DND-41 (cell line): ENCODE measurements around the gene WDR31.

Source experiments
- EZH2 ChIP-seq: IDR thresholded peaks from 3 replicates; pipeline ENCODE4 v1.6.1; 2012; ENCODE audit warnings: borderline replicate concordance, low read depth, mild to moderate bottlenecking, moderate library complexity, low read length, inconsistent platforms; ENCODE audit not compliant: severe bottlenecking
- TF ChIP-seq, protein P1 (sequence below): IDR thresholded peaks from 2 replicates; pipeline ENCODE4 v1.5.1; 2012; ENCODE audit warnings: borderline replicate concordance, low read length, moderate library complexity, mild to moderate bottlenecking; ENCODE audit not compliant: poor library complexity, severe bottlenecking; ENCODE audit errors: extremely low read depth

- TF ChIP-seq, protein P1, sequence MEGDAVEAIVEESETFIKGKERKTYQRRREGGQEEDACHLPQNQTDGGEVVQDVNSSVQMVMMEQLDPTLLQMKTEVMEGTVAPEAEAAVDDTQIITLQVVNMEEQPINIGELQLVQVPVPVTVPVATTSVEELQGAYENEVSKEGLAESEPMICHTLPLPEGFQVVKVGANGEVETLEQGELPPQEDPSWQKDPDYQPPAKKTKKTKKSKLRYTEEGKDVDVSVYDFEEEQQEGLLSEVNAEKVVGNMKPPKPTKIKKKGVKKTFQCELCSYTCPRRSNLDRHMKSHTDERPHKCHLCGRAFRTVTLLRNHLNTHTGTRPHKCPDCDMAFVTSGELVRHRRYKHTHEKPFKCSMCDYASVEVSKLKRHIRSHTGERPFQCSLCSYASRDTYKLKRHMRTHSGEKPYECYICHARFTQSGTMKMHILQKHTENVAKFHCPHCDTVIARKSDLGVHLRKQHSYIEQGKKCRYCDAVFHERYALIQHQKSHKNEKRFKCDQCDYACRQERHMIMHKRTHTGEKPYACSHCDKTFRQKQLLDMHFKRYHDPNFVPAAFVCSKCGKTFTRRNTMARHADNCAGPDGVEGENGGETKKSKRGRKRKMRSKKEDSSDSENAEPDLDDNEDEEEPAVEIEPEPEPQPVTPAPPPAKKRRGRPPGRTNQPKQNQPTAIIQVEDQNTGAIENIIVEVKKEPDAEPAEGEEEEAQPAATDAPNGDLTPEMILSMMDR = no peak
- no peak for TF ChIP-seq EZH2
Measured at GRCh38 chr9:113343732-113344231, 3.7 kb upstream of the WDR31 start.
